ENCODE results near the gene MUSTN1.

MUSTN1 gene

DNA sequence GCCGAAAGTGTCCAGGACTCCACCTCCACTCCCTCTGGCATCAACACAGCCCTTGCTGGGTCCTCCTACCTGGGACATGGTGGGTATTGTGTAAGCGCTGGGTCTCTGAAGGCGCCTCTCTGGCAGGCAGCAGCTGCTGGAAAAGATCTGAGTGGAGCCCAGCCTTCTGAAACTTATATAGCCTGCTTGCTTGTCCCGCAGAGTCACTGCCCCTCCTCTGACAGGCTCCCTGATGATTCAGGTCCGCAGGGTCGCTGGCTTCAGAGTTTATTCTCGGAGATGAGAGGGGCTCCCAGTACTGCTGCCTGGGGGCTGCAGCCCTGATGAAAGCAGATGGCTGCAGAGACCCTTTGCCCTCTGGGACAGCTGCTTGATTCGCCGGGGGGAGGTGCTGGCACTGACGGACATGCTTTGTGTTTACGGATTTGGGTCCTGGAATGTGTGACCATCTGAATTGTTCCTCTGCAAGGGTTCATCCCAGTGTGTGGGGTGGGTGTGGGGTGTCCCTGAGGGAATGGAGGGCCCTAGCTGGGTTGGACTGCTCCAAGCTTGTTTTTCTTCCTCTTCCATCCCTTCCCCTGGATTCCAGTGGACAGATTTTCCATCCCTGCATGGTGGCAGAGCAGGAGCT is at the start of gene MUSTN1:
TSS of gene MUSTN1 (minus strand) at position 149 of the 631 bp plus-strand sequence. CDS start at position 78, 71 bp downstream.
- peak; percentile 36 for DNase-seq (ENCODE audit: low read depth, low spot score)

DNA sequence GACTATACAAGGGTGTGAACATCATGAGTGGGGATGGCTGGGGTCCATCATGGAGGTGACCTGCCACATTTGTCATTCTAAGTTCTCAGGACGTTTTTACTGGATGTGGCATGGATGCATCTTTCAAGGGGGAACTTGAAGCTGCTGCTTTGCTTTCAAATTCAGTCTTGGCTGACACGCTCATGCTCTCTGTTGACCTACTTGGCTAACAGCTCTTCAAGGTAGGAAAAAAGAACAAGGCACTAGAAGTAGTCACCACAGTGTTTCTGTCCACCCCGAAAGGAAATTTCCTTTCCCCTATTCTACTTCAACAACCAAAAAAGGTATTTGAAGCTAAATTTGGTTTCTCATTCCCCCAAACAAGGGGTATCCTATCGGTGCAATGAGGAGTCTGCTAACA is 47.6 kb upstream of the MUSTN1 start:
- DNase-seq (ENCODE audit: low read depth, low spot score) = no peak

GRCh38 chr3:52881871-52882270 is 47.1 kb upstream of the MUSTN1 start:
- DNase-seq (ENCODE audit: low read depth, low spot score) = no peak

GRCh38 chr3:52880474-52880873 is 45.7 kb upstream of the MUSTN1 start:
- no peak for DNase-seq (ENCODE audit: low read depth, low spot score)

GRCh38 chr3:52880047-52880446 is 45.2 kb upstream of the MUSTN1 start:
- DNase-seq (ENCODE audit: low read depth, low spot score) = no peak

GRCh38 chr3:52879581-52879980 is 44.8 kb upstream of the MUSTN1 start:
- no peak for DNase-seq (ENCODE audit: low read depth, low spot score)

- DNase-seq (ENCODE audit: low read depth, low spot score) = no peak
These were observed 44.3 kb upstream of the MUSTN1 start for GRCh38 chr3:52879090-52879489.

GRCh38 chr3:52877085-52877484 is 42.3 kb upstream of the MUSTN1 start:
- no peak for DNase-seq (ENCODE audit: low read depth, low spot score)

- DNase-seq (ENCODE audit: low read depth, low spot score) = no peak
These were observed 40.2 kb upstream of the MUSTN1 start for GRCh38 chr3:52874864-52875587.

DNA sequence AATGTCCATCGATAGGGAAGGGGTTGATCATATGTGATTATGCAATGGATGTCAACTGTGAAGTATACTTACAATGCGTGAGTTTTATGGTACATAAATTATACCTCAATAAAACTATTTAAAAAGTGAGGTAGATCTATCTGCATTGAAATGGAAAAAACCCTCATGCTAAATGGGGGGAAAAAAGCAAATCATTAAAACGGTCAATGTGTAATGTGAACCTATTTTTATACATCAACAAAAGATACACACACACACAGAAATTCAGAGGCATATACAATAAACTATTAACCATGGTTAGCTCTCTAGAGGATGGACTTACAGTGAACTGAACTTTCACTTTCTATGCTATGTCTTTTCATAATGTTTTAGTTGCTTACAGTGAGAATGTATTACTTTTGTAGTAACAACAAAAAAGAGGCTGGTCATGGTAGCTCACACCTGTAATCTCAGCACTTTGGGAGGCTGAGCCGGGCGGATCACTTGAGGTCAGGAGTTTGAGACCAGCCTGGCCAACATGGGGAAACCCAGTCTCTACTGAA is 39.4 kb upstream of the MUSTN1 start:
- no peak for DNase-seq (ENCODE audit: low read depth, low spot score)

GRCh38 chr3:52873433-52874159 is 38.8 kb upstream of the MUSTN1 start:
- DNase-seq (ENCODE audit: low read depth, low spot score) = no peak

GRCh38 chr3:52872245-52872644 is 37.4 kb upstream of the MUSTN1 start:
- DNase-seq (ENCODE audit: low read depth, low spot score) = no peak

- DNase-seq (ENCODE audit: low read depth, low spot score) = no peak
These were observed 36.9 kb upstream of the MUSTN1 start for GRCh38 chr3:52871761-52872160.

DNA sequence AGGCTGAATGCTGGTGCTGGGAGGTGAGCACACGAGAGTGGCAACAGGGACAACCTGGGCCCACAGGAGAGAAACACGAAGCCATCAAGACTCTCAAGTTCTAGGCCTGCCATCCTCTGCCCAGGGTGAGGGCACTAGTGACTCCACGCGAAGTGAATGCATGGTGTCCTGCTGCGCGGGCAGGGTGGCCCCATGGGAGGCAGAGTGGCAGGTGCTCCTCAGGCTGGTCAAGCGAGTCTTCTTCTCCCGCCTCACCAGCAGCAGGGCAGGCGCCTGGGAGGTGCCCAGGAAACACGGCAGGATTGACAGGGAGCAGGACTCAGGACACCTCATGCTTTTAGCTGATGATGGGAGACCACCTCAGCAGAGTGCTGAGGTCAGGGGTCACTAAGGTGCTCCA is 35.7 kb upstream of the MUSTN1 start:
- DNase-seq (ENCODE audit: low read depth, low spot score) = no peak

DNA sequence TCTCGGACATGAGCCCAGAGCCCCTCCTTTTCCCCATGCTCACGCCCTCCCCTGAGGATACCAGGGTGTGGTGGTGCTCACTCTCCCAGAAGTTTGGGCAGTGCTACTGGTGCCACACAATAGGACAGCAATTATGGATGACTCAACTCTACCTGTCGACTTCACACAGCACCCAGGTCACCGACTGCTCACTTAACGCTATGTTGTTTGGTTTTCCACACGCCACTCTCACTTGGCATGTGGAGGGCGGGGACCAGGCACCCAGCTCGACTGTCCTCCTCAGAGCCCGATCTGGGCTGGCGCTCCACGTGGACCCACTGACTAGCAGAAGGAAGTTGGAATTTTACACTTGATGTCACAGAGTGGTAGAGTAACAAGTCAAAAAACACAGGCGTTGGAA is 31.6 kb upstream of the MUSTN1 start:
- DNase-seq (ENCODE audit: low read depth, low spot score) = no peak

DNA sequence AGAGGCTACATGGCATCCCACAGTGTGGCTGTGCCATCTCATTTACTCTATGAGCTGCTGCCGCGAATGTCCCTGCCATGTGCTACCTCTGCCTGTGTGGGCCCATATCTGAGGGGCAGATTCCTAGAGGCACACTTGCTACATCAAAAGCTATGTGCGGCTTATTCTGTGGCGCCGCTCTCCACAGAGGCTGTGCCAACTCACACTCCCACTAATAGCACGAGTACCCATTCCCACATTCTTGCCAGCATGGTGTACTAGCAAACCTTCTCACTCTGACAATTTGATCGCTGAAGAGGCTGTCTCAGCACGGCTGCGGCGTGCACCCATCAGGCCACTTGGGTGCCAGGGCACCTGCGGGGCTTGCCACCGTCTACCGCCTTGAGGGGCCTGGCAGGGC is 31.2 kb upstream of the MUSTN1 start:
- no peak for DNase-seq (ENCODE audit: low read depth, low spot score)

DNA sequence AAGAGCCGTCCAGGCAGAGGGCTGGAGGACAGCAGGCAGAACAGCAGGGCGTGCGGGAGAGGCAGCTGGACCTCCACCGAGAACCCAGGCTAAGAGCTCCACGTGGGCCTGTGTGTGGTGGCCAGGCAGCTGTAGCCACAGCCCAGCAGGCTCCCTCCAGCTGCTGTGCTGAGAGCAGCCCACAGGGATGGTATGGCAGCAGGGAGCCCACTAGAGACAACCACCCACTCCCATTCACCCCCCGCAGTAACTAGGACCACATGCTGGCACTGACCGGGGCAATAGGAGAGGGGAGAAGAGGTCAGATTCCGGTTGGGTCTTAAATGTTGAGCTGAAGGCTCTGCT is 25.6 kb upstream of the MUSTN1 start:
- no peak for DNase-seq (ENCODE audit: low read depth, low spot score)

GRCh38 chr3:52859686-52860423 is 25.0 kb upstream of the MUSTN1 start:
- no peak for DNase-seq (ENCODE audit: low read depth, low spot score)

GRCh38 chr3:52857864-52858263 is 23.0 kb upstream of the MUSTN1 start:
- no peak for DNase-seq (ENCODE audit: low read depth, low spot score)

- no peak for DNase-seq (ENCODE audit: low read depth, low spot score)
These were observed 22.3 kb upstream of the MUSTN1 start for GRCh38 chr3:52857133-52857532.

GRCh38 chr3:52856666-52857065 is 21.8 kb upstream of the MUSTN1 start:
- no peak for DNase-seq (ENCODE audit: low read depth, low spot score)

GRCh38 chr3:52854013-52854412 is 19.2 kb upstream of the MUSTN1 start:
- no peak for DNase-seq (ENCODE audit: low read depth, low spot score)

All from smooth muscle cell of the brain vasculature (primary cell).